ENCODE results near the gene REPIN1. TPM values are rescaled to one million over a fixed set of nuclear protein-coding genes. Genes with fewer than 3 reads are reported as not detected.

REPIN1 gene
- total RNA-seq, 1 experiment from 2014 or later = 106 TPM

- H3T11ph ChIP-seq (ENCODE audit: low read length) = no peak overlapping the region
- no peak overlapping the region for H2AK5ac ChIP-seq (ENCODE audit: insufficient read length, low read length)
- no peak overlapping the region for H2BK120ac ChIP-seq (ENCODE audit: low read depth, low read length, poor library complexity, severe bottlenecking)
- H3K27me3 Mint-ChIP-seq (ENCODE audit: low read depth) = peaks cover 1% of the 10 kb centered on the region
- DNase-seq = no peak
- H3K4me3 Mint-ChIP-seq = no peak overlapping the region
- H2BK15ac ChIP-seq (ENCODE audit: low read depth, low read length) = no peak overlapping the region
- no peak overlapping the region for H4K5ac ChIP-seq (ENCODE audit: insufficient read length, low read depth, low read length)
- H3K79me2 ChIP-seq (ENCODE audit: insufficient read depth, low read length) = no peaks in the 10 kb centered on the region
- no peak overlapping the region for H3K23ac ChIP-seq (ENCODE audit: insufficient read length, low read depth, low read length)
- H3K36me3 Mint-ChIP-seq (ENCODE audit: insufficient read depth in 1 of 3, low read depth in 3 of 3) = peaks cover 0 to 4% (median 0%) of the 10 kb centered on the region in 3 experiments; a peak in 1 of 7 replicates
- no peak overlapping the region for H4K8ac ChIP-seq (replicated peaks; ENCODE audit: insufficient read length, low read depth, low read length)
- peaks cover 4 to 7% of the 10 kb centered on the region in 2 experiments; a peak in 3 of 5 replicates for H3K9me3 Mint-ChIP-seq
- no peak overlapping the region for H2BK5ac ChIP-seq (ENCODE audit: insufficient read length, low read length)
- H3K23me2 ChIP-seq (ENCODE audit: insufficient read length, low read depth, low read length, poor library complexity, severe bottlenecking) = no peaks in the 10 kb centered on the region
- H3K18ac ChIP-seq (ENCODE audit: insufficient read length, low read depth, low read length) = no peak overlapping the region
- H2BK12ac ChIP-seq (ENCODE audit: insufficient read length, low read depth, low read length) = no peak overlapping the region
- H3K27me3 ChIP-seq (ENCODE audit: insufficient read depth, low read length) = no peaks in the 10 kb centered on the region
- H3K4ac ChIP-seq (ENCODE audit: low read depth, low read length) = no peak overlapping the region
- no peak overlapping the region for H3K27ac Mint-ChIP-seq
- H3K4me1 ChIP-seq (ENCODE audit: insufficient read depth, low read length) = 0 out of 2 replicates have a peak, but pooled peaks cover 3% of the 10 kb centered on the region
- WGBS (ENCODE audit: extremely low coverage, insufficient read length, low lambda C conversion rate) = 100% methylated on average over 2 of the region's 4 CpGs
- TF ChIP-seq CTCF (conservative IDR thresholded peaks at IDR 0.05) = no peak
- H2AFZ ChIP-seq (ENCODE audit: low read length) = no peak overlapping the region
- no peaks in the 10 kb centered on the region for H3K79me1 ChIP-seq (ENCODE audit: insufficient read depth, low read depth, low read length, poor library complexity, severe bottlenecking)
- no peak overlapping the region for H3K9ac ChIP-seq (ENCODE audit: extremely low read depth, insufficient read length, low read length)
- H3K27ac ChIP-seq (ENCODE audit: insufficient read length, low read depth, low read length) = no peak overlapping the region
- H3K9me3 ChIP-seq (ENCODE audit: control insufficient read depth, low read depth, low read length) = no peaks in the 10 kb centered on the region
- no peak overlapping the region for H3K14ac ChIP-seq (ENCODE audit: insufficient read depth, low read length)
- H3K4me2 ChIP-seq (ENCODE audit: insufficient read depth, insufficient read length, low read length) = no peak overlapping the region
- no peak overlapping the region for H2BK20ac ChIP-seq (ENCODE audit: low read depth, low read length, poor library complexity, severe bottlenecking)
- no peak overlapping the region for H3K56ac ChIP-seq (ENCODE audit: insufficient read length, low read depth, low read length)
- H4K91ac ChIP-seq (ENCODE audit: insufficient read length, low read depth, low read length) = no peak overlapping the region
- H3K4me1 Mint-ChIP-seq = peaks cover 32 to 42% of the 10 kb centered on the region in 2 experiments
- no peaks in the 10 kb centered on the region for H4K20me1 ChIP-seq (ENCODE audit: control insufficient read depth, insufficient read depth, insufficient read length)
These were observed 9.5 kb upstream of the REPIN1 start for GRCh38 chr7:150358988-150359621.

Measured in H9 (cell line).